Gastrocnemius medialis (tissue), 4 donors: ENCODE results near the gene DNM3.

Experiments used
- CTCF ChIP-seq, 5 experiments: fragments of 450-650 bp in 3 of 5; fragments of 200-600 bp in 2 of 5; sonication (generic) in 2 of 5; IDR thresholded peaks in 4 of 5; conservative IDR thresholded peaks in 1 of 5; 1 replicate in 4 of 5; 2 replicates in 1 of 5; pipeline ENCODE4 v1.5.1; 2016 to 2019; ENCODE audit warnings: antibody characterized with exemption in 5 of 5, mild to moderate bottlenecking in 3 of 5, moderate library complexity in 3 of 5
- POLR2A ChIP-seq, 2 donors: fragments of 450-650 bp; IDR thresholded peaks; one replicate each; pipeline ENCODE4 v1.6.1; 2017; ENCODE audit warnings: antibody characterized with exemption in 2 of 2, mild to moderate bottlenecking in 2 of 2, moderate library complexity in 2 of 2

GRCh38 chr1:172398970-172399755 lies 557.9 kb downstream of the DNM3 start:
- TF ChIP-seq POLR2A (IDR thresholded peaks at IDR 0.05) (no peak), CTCF (IDR thresholded peaks at IDR 0.05 in 4 of 5, conservative IDR thresholded peaks at IDR 0.05 in 1 of 5) (peak in 4 of 5 experiments; percentile 21 to 50 (median 38))
